CD14-positive monocyte (primary cell): ENCODE results near the gene PIGL. TPM values are rescaled to one million over a fixed set of nuclear protein-coding genes. Genes with fewer than 3 reads are reported as not detected.

ENCODE experiments used
- DNase-seq, 3 donors: peaks; one replicate each; pipeline ENCODE4 v3.0.0-alpha.2; 2011 to 2022
- H2AFZ ChIP-seq: 2 replicates; pipeline ENCODE4 v1.6.0; 2012; ENCODE audit warnings: mild to moderate bottlenecking, low read depth, low read length, inconsistent platforms; ENCODE audit not compliant: insufficient read depth, poor library complexity, severe bottlenecking
- H3K27ac ChIP-seq, 2 donors: 1 replicate in 1 of 2; 2 replicates in 1 of 2; pipeline ENCODE4 v1.5.1; 2012 to 2013; ENCODE audit warnings: low read length in 2 of 2, control low read depth in 1 of 2, inconsistent platforms in 1 of 2, low read depth in 1 of 2, mild to moderate bottlenecking in 1 of 2
- H3K27me3 ChIP-seq, 2 donors: one replicate each; pipeline versions ENCODE4 v1.6.0 to v1.6.1; 2011 to 2013; ENCODE audit warnings: low read length in 2 of 2; ENCODE audit not compliant: control insufficient read depth in 2 of 2, insufficient read depth in 2 of 2
- H3K36me3 ChIP-seq, 2 donors: replicated peaks in 1 of 2; 1 replicate in 1 of 2; 2 replicates in 1 of 2; pipeline versions ENCODE4 v1.5.1 to v1.6.1; 2012 to 2013; ENCODE audit warnings: low read length in 2 of 2, control low read depth in 1 of 2, inconsistent platforms in 1 of 2, mild to moderate bottlenecking in 1 of 2; ENCODE audit not compliant: insufficient read depth in 2 of 2, control insufficient read depth in 1 of 2
- H3K4me1 ChIP-seq, 2 donors: 1 replicate in 1 of 2; 2 replicates in 1 of 2; pipeline versions ENCODE4 v1.5.1 to v1.6.1; 2012 to 2013; ENCODE audit warnings: low read length in 2 of 2, control low read depth in 1 of 2, inconsistent platforms in 1 of 2, mild to moderate bottlenecking in 1 of 2, moderate library complexity in 1 of 2; ENCODE audit not compliant: insufficient read depth in 2 of 2, control insufficient read depth in 1 of 2
- H3K4me2 ChIP-seq: replicated peaks from 2 replicates; pipeline ENCODE3; 2012; ENCODE audit warnings: low read length, moderate library complexity, mild to moderate bottlenecking; ENCODE audit not compliant: poor library complexity, severe bottlenecking; ENCODE audit errors: extremely low read depth
- H3K4me3 ChIP-seq, 3 experiments: fragments of 200-600 bp in 1 of 3; sonication (generic) in 1 of 3; replicated peaks in 1 of 3; 1 replicate in 2 of 3; 2 replicates in 1 of 3; pipeline ENCODE4 v1.5.1; 2011 to 2013; ENCODE audit warnings: low read length in 3 of 3, mild to moderate bottlenecking in 3 of 3, control low read depth in 2 of 3, low read depth in 2 of 3, inconsistent platforms in 1 of 3, moderate library complexity in 1 of 3
- H3K79me2 ChIP-seq: 2 replicates; pipeline ENCODE4 v1.6.0; 2012; ENCODE audit warnings: mild to moderate bottlenecking, control low read depth, inconsistent platforms, low read length, moderate library complexity; ENCODE audit not compliant: insufficient read depth
- H3K9ac ChIP-seq: 2 replicates; pipeline ENCODE4 v1.6.0; 2017; ENCODE audit warnings: low read length, mild to moderate bottlenecking; ENCODE audit not compliant: insufficient read depth, poor library complexity, severe bottlenecking
- H3K9me3 ChIP-seq, 2 donors: replicated peaks in 1 of 2; 1 replicate in 1 of 2; 2 replicates in 1 of 2; pipeline versions ENCODE4 v1.5.1 to v1.6.1; 2012 to 2013; ENCODE audit warnings: low read length in 2 of 2, control low read depth in 1 of 2; ENCODE audit not compliant: control insufficient read depth in 1 of 2, insufficient read depth in 1 of 2
- H4K20me1 ChIP-seq: 2 replicates; pipeline ENCODE4 v1.6.0; 2012; ENCODE audit warnings: mild to moderate bottlenecking, low read length, control low read depth, moderate library complexity; ENCODE audit not compliant: insufficient read depth
- H3K27ac Mint-ChIP-seq, 7 donors: one replicate each; pipeline ENCODE4 v1.8.0; 2020; ENCODE audit warnings: mild to moderate bottlenecking in 7 of 7, mixed read lengths in 7 of 7, moderate library complexity in 6 of 7, inconsistent platforms in 2 of 7
- H3K27me3 Mint-ChIP-seq, 3 donors: one replicate each; pipeline ENCODE4 v1.8.0; 2021 to 2022; ENCODE audit warnings: low read depth in 3 of 3, mild to moderate bottlenecking in 3 of 3, mixed read lengths in 3 of 3, moderate library complexity in 3 of 3, inconsistent platforms in 1 of 3
- H3K36me3 Mint-ChIP-seq, 2 donors: one replicate each; pipeline ENCODE4 v1.8.0; 2020; ENCODE audit warnings: mixed read lengths in 2 of 2, inconsistent platforms in 1 of 2, mild to moderate bottlenecking in 1 of 2
- H3K4me1 Mint-ChIP-seq: one replicate; pipeline ENCODE4 v1.8.0; 2020; ENCODE audit warnings: mild to moderate bottlenecking, mixed read lengths
- H3K4me3 Mint-ChIP-seq, 2 donors: one replicate each; pipeline ENCODE4 v1.8.0; 2020; ENCODE audit warnings: mild to moderate bottlenecking in 2 of 2, mixed read lengths in 2 of 2, moderate library complexity in 1 of 2
- H3K9me3 Mint-ChIP-seq, 7 donors: one replicate each; pipeline ENCODE4 v1.8.0; 2020 to 2022; ENCODE audit warnings: mixed read lengths in 7 of 7, mild to moderate bottlenecking in 6 of 7, moderate library complexity in 6 of 7, inconsistent platforms in 2 of 7
- CTCF ChIP-seq: fragments of 200-600 bp; IDR thresholded peaks from one replicate; pipeline ENCODE4 v1.8.0; 2022; ENCODE audit warnings: antibody characterized with exemption, mild to moderate bottlenecking
- WGBS: methylation state at CpG from one replicate; pipeline ENCODE4 v1.1.5; 2013; ENCODE audit warnings: missing lambda C conversion rate; ENCODE audit not compliant: insufficient coverage; 5-methylcytosine and 5-hydroxymethylcytosine counted together
- intact Hi-C, 2 donors: fragments of 100-400 bp; cut with micrococcal nuclease; formaldehyde crosslinking; loops; one replicate each; pipeline versions ENCODE4 v1.15.0 to v1.15.1; 2023
- polyA plus RNA-seq, 3 donors: library from polyadenylated mRNA; depleted of rRNA in 1 of 3; unstranded in 2 of 3; stranded (reverse) in 1 of 3; fragments of 300-500 nt in 2 of 3; fragments of >200 nt in 1 of 3; fragmentation: Illumina TruSeq in 2 of 3; gene quantifications; 1 replicate in 2 of 3; 2 replicates in 1 of 3; pipeline ENCODE4 v1.2.3, GENCODE V29; 2012 to 2021

Gene PIGL
- polyA plus RNA-seq, 3 donors = 3.6 to 44.2 (median 4.0) TPM

DNA sequence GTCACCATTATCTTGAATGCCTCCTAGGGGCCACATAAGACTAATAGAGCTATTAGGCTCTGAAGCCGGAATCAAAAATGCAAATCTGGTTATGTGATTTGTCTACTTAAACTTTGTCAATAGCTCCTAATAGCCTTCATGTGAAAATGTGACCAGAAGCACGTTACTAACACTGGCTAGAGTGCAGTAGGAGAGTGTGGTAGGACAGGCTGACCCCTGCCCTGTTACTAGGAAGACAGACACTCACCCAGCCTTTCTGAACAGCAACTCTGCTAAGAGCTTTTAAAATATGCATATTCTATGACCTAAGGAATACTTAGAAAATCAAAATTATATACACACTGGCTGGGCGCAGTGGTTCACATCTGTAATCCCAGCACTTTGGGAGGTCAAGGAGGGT is 110.0 kb downstream of the PIGL start:
- Histone ChIP-seq H3K9ac (no peak overlapping the region), H3K79me2 (no peaks in the 10 kb centered on the region), H3K36me3 (peaks cover 14 to 19% of the 10 kb centered on the region in 2 donors), H3K9me3 (no peaks in the 10 kb centered on the region), H3K27me3 (no peaks in the 10 kb centered on the region), H3K4me3 (no peak overlapping the region), H3K4me1 (no peaks in the 10 kb centered on the region), H2AFZ (no peak overlapping the region), H4K20me1 (no peaks in the 10 kb centered on the region), H3K4me2 (no peak overlapping the region), H3K27ac (no peak overlapping the region)
- Mint-ChIP-seq H3K9me3 (no peaks in the 10 kb centered on the region), H3K36me3 (peaks cover 11 to 15% of the 10 kb centered on the region in 2 donors), H3K4me3 (no peak overlapping the region), H3K4me1 (no peaks in the 10 kb centered on the region), H3K27me3 (peaks cover 0 to 2% (median 0%) of the 10 kb centered on the region in 3 donors), H3K27ac (no peak overlapping the region)
- no CpG with 5 or more reads among the region's 3 CpGs for WGBS
- TF ChIP-seq CTCF = no peak
- no peak for DNase-seq
- intact Hi-C loops = no loop called here

GRCh38 chr17:16328997-16329396 is 112.0 kb downstream of the PIGL start:
- H3K27me3 Mint-ChIP-seq = peaks cover 0 to 2% (median 0%) of the 10 kb centered on the region in 3 donors
- H3K9ac ChIP-seq = no peak overlapping the region
- H3K27ac Mint-ChIP-seq = no peak overlapping the region
- no peak for DNase-seq
- no peak overlapping the region for H3K4me3 Mint-ChIP-seq
- H3K9me3 ChIP-seq = no peaks in the 10 kb centered on the region
- no peak overlapping the region for H3K27ac ChIP-seq
- intact Hi-C loops = no loop called here
- peaks cover 14 to 19% of the 10 kb centered on the region in 2 donors for H3K36me3 ChIP-seq
- no peak overlapping the region for H2AFZ ChIP-seq
- no peaks in the 10 kb centered on the region for H3K79me2 ChIP-seq
- no peaks in the 10 kb centered on the region for H3K27me3 ChIP-seq
- H3K36me3 Mint-ChIP-seq = peaks cover 11 to 14% of the 10 kb centered on the region in 2 donors
- no peaks in the 10 kb centered on the region for H3K4me1 ChIP-seq
- no peak overlapping the region for H3K4me3 ChIP-seq
- H3K9me3 Mint-ChIP-seq = no peaks in the 10 kb centered on the region
- WGBS = 89% methylated on average over 1 of the region's 1 CpG
- H4K20me1 ChIP-seq = no peaks in the 10 kb centered on the region
- no peaks in the 10 kb centered on the region for H3K4me1 Mint-ChIP-seq
- no peak for TF ChIP-seq CTCF
- H3K4me2 ChIP-seq = no peak overlapping the region
